ENCODE results near the gene MREG.
"Not testable (repeated sequence)": the region's sequence is repeated elsewhere in the genome, so short reads cannot be mapped to it uniquely, and the experiment has no call there.

The MREG gene

GRCh38 chr2:215958257-215958656 is 55.1 kb downstream of the MREG start:
- DNase-seq (ENCODE audit: low read depth, low spot score) = no peak

GRCh38 chr2:215957354-215958122 is 55.8 kb downstream of the MREG start:
- not testable (repeated sequence) for DNase-seq (ENCODE audit: low read depth, low spot score)

- no peak for DNase-seq (ENCODE audit: low read depth, low spot score)
Observed at GRCh38 chr2:215952860-215953637, 60.3 kb downstream of the MREG start.

- no peak for DNase-seq (ENCODE audit: low read depth, low spot score)
Observed at GRCh38 chr2:215951558-215951957, 61.8 kb downstream of the MREG start.

- no peak for DNase-seq (ENCODE audit: low read depth, low spot score)
Observed at GRCh38 chr2:215949991-215950404, 63.4 kb downstream of the MREG start.

GRCh38 chr2:215948051-215948450 is 65.3 kb downstream of the MREG start:
- DNase-seq (ENCODE audit: low read depth, low spot score) = no peak

GRCh38 chr2:215946586-215946985 is 66.8 kb downstream of the MREG start:
- DNase-seq (ENCODE audit: low read depth, low spot score) = no peak

GRCh38 chr2:215942194-215942593 is 71.2 kb downstream of the MREG start:
- no peak for DNase-seq (ENCODE audit: low read depth, low spot score)

- DNase-seq (ENCODE audit: low read depth, low spot score) = no peak
Observed at GRCh38 chr2:215941726-215942125, 71.6 kb downstream of the MREG start.

GRCh38 chr2:215940645-215941184 is 72.6 kb downstream of the MREG start:
- no peak for DNase-seq (ENCODE audit: low read depth, low spot score)

GRCh38 chr2:215937190-215937589 is 76.2 kb downstream of the MREG start:
- DNase-seq (ENCODE audit: low read depth, low spot score) = no peak

GRCh38 chr2:215933151-215933550 is 80.2 kb downstream of the MREG start:
- DNase-seq (ENCODE audit: low read depth, low spot score) = no peak

GRCh38 chr2:215931256-215931903 is 82.0 kb downstream of the MREG start:
- peak; percentile 10 for DNase-seq (ENCODE audit: low read depth, low spot score)

GRCh38 chr2:215930505-215931253 is 82.7 kb downstream of the MREG start:
- no peak for DNase-seq (ENCODE audit: low read depth, low spot score)

- DNase-seq (ENCODE audit: low read depth, low spot score) = no peak
Observed at GRCh38 chr2:215929602-215930335, 83.6 kb downstream of the MREG start.

GRCh38 chr2:215928086-215928485 is 85.3 kb downstream of the MREG start:
- no peak for DNase-seq (ENCODE audit: low read depth, low spot score)

GRCh38 chr2:215926992-215927391 is 86.4 kb downstream of the MREG start:
- not testable (repeated sequence) for DNase-seq (ENCODE audit: low read depth, low spot score)

- DNase-seq (ENCODE audit: low read depth, low spot score) = no peak
Observed at GRCh38 chr2:215921895-215922294, 91.5 kb downstream of the MREG start.

- DNase-seq (ENCODE audit: low read depth, low spot score) = peak; percentile 4
Observed at GRCh38 chr2:215920244-215921100, 92.9 kb downstream of the MREG start.

Measured in activated CD4-positive, CD25-positive, alpha-beta regulatory T cell treated with anti-CD3 and anti-CD28 coated beads, Interleukin-2, amount 50 U/mL, for 16 hours (primary cell).